HG03039 (cell line): ENCODE data around the gene KIRREL3.

ENCODE experiments used
- ATAC-seq: cut with Tn5 transposase; IDR thresholded peaks from one replicate; pipeline ENCODE4 v1.9.1; 2021; ENCODE audit warnings: mild to moderate bottlenecking, moderate library complexity; ENCODE audit not compliant: unreplicated experiment

The KIRREL3 gene

GRCh38 chr11:126997641-126998040 lies 2.9 kb downstream of the KIRREL3 start:
- ATAC-seq = no peak

GRCh38 chr11:126997196-126997595 lies 3.4 kb downstream of the KIRREL3 start:
- ATAC-seq = no peak

GRCh38 chr11:126996036-126996804 lies 4.3 kb downstream of the KIRREL3 start:
- ATAC-seq = no peak

- no peak for ATAC-seq
Observed at GRCh38 chr11:126993599-126993998, 7.0 kb downstream of the KIRREL3 start.

- ATAC-seq = no peak
Observed at GRCh38 chr11:126992804-126993111, 7.8 kb downstream of the KIRREL3 start.

- ATAC-seq = no peak
Observed at GRCh38 chr11:126992065-126992803, 8.3 kb downstream of the KIRREL3 start.

- ATAC-seq = no peak
Observed at GRCh38 chr11:126991596-126991995, 9.0 kb downstream of the KIRREL3 start.

GRCh38 chr11:126990716-126991480 lies 9.7 kb downstream of the KIRREL3 start:
- ATAC-seq = no peak

- ATAC-seq = peak; percentile 71
Observed at GRCh38 chr11:126989942-126990715, 10.4 kb downstream of the KIRREL3 start.

- ATAC-seq = no peak
Observed at GRCh38 chr11:126988655-126989054, 11.9 kb downstream of the KIRREL3 start.

GRCh38 chr11:126981635-126982034 lies 18.9 kb downstream of the KIRREL3 start:
- no peak for ATAC-seq

GRCh38 chr11:126978911-126979310 lies 21.7 kb downstream of the KIRREL3 start:
- no peak for ATAC-seq

GRCh38 chr11:126978165-126978564 lies 22.4 kb downstream of the KIRREL3 start:
- no peak for ATAC-seq

- ATAC-seq = no peak
Observed at GRCh38 chr11:126973051-126973450, 27.5 kb downstream of the KIRREL3 start.

GRCh38 chr11:126971305-126971704 lies 29.3 kb downstream of the KIRREL3 start:
- no peak for ATAC-seq

- no peak for ATAC-seq
Observed at GRCh38 chr11:126969865-126970479, 30.6 kb downstream of the KIRREL3 start.

GRCh38 chr11:126968915-126969314 lies 31.7 kb downstream of the KIRREL3 start:
- no peak for ATAC-seq

GRCh38 chr11:126965331-126965730 lies 35.2 kb downstream of the KIRREL3 start:
- ATAC-seq = no peak

- ATAC-seq = no peak
Observed at GRCh38 chr11:126963603-126964363, 36.8 kb downstream of the KIRREL3 start.

- ATAC-seq = no peak
Observed at GRCh38 chr11:126963115-126963514, 37.5 kb downstream of the KIRREL3 start.
